ENCODE results near the gene AKR7A2. TPM values are rescaled to one million over a fixed set of nuclear protein-coding genes. Genes with fewer than 3 reads are reported as not detected.

The AKR7A2 gene
- total RNA-seq, 1 experiment from 2014 or later: 86.6 TPM

GRCh38 chr1:19325958-19326747 is 14.2 kb upstream of the AKR7A2 start:
- Histone ChIP-seq H3K36me3 (ENCODE audit: control insufficient read depth, insufficient read depth, low read length) (no peaks in the 10 kb centered on the region; the same call in 1 of the 2 replicates), H3K27ac (ENCODE audit: low read length) (no peak overlapping the region), H3K9me3 (ENCODE audit: control insufficient read depth, insufficient read depth, low read depth, low read length) (no peaks in the 10 kb centered on the region), H3K4me3 (ENCODE audit: low read depth in 2 of 2, low read length in 2 of 2) (no peak overlapping the region), H3K4me1 (ENCODE audit: control insufficient read depth, insufficient read depth, low read length) (no peaks in the 10 kb centered on the region), H3K27me3 (ENCODE audit: control insufficient read depth, insufficient read depth, low read length) (no peaks in the 10 kb centered on the region)
- intact Hi-C loops (cut with micrococcal nuclease; ENCODE audit: unreplicated experiment): no loop called here
- in situ Hi-C loops (cut with HindIII; ENCODE audit: low pct_unique_long_range_greater_than_20kb, low sequenced_read_pairs): no loop called here
- ATAC-seq (no peak), DNase-seq (ENCODE audit: low read depth, low spot score) (no peak)
- ChIA-PET POLR2A (no interaction called here), CTCF (interaction anchor here (0.6 to 1.0 kb wide), 2 partner anchors 40 to 336 kb away, joined by 3 read pairs; no protein-coding TSS in a partner anchor)
- TF ChIP-seq TCF7L2 (IDR thresholded peaks at IDR 0.05; ENCODE audit: low read depth, low read length) (no peak), CTCF (IDR thresholded peaks at IDR 0.05) (no peak), SIN3A (IDR thresholded peaks at IDR 0.05; ENCODE audit: borderline replicate concordance, insufficient read depth, low read depth, low read length) (no peak), POLR2AphosphoS5 (IDR thresholded peaks at IDR 0.05; ENCODE audit: low read depth, low read length) (no peak)
- TF ChIP-seq, protein P1, sequence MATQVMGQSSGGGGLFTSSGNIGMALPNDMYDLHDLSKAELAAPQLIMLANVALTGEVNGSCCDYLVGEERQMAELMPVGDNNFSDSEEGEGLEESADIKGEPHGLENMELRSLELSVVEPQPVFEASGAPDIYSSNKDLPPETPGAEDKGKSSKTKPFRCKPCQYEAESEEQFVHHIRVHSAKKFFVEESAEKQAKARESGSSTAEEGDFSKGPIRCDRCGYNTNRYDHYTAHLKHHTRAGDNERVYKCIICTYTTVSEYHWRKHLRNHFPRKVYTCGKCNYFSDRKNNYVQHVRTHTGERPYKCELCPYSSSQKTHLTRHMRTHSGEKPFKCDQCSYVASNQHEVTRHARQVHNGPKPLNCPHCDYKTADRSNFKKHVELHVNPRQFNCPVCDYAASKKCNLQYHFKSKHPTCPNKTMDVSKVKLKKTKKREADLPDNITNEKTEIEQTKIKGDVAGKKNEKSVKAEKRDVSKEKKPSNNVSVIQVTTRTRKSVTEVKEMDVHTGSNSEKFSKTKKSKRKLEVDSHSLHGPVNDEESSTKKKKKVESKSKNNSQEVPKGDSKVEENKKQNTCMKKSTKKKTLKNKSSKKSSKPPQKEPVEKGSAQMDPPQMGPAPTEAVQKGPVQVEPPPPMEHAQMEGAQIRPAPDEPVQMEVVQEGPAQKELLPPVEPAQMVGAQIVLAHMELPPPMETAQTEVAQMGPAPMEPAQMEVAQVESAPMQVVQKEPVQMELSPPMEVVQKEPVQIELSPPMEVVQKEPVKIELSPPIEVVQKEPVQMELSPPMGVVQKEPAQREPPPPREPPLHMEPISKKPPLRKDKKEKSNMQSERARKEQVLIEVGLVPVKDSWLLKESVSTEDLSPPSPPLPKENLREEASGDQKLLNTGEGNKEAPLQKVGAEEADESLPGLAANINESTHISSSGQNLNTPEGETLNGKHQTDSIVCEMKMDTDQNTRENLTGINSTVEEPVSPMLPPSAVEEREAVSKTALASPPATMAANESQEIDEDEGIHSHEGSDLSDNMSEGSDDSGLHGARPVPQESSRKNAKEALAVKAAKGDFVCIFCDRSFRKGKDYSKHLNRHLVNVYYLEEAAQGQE (IDR thresholded peaks at IDR 0.05; ENCODE audit: insufficient read depth in 1 of 2, low read depth in 2 of 2, low read length in 1 of 2): no peak
- BruUV-seq (replicated peaks): no TSS peak

- intact Hi-C loops (cut with micrococcal nuclease; ENCODE audit: unreplicated experiment) (no loop called here), in situ Hi-C loops (cut with HindIII; ENCODE audit: low pct_unique_long_range_greater_than_20kb, low sequenced_read_pairs) (no loop called here)
- ChIA-PET POLR2A (no interaction called here), CTCF (interaction anchor here (0.6 to 1.0 kb wide), 2 partner anchors 40 to 336 kb away, joined by 3 read pairs; no protein-coding TSS in a partner anchor)
- Histone ChIP-seq H3K36me3 (ENCODE audit: control insufficient read depth, insufficient read depth, low read length) (no peaks in the 10 kb centered on the region; the same call in 1 of the 2 replicates), H3K4me1 (ENCODE audit: control insufficient read depth, insufficient read depth, low read length) (no peaks in the 10 kb centered on the region), H3K4me3 (ENCODE audit: low read depth in 2 of 2, low read length in 2 of 2) (no peak overlapping the region), H3K27me3 (ENCODE audit: control insufficient read depth, insufficient read depth, low read length) (no peaks in the 10 kb centered on the region), H3K9me3 (ENCODE audit: control insufficient read depth, insufficient read depth, low read depth, low read length) (no peaks in the 10 kb centered on the region), H3K27ac (ENCODE audit: low read length) (no peak overlapping the region)
- ATAC-seq (no peak), DNase-seq (ENCODE audit: low read depth, low spot score) (no peak)
- TF ChIP-seq TCF7L2 (IDR thresholded peaks at IDR 0.05; ENCODE audit: low read depth, low read length) (no peak), CTCF (IDR thresholded peaks at IDR 0.05) (no peak), SIN3A (IDR thresholded peaks at IDR 0.05; ENCODE audit: borderline replicate concordance, insufficient read depth, low read depth, low read length) (no peak), POLR2AphosphoS5 (IDR thresholded peaks at IDR 0.05; ENCODE audit: low read depth, low read length) (no peak)
- TF ChIP-seq, protein P1 (IDR thresholded peaks at IDR 0.05; ENCODE audit: insufficient read depth in 1 of 2, low read depth in 2 of 2, low read length in 1 of 2): no peak
- BruUV-seq (replicated peaks): no TSS peak
Observed at GRCh38 chr1:19325368-19325957, 13.5 kb upstream of the AKR7A2 start.

All from Panc1 (cell line).